Cerebellar nuclear complex (tissue), 1 donor: ENCODE data around the gene LYPD5.

Experiments
- DNase-seq, 2 experiments: peaks; one replicate each; lab custom pipeline; 2025; lab: John Stamatoyannopoulos, UW

LYPD5 gene

GRCh38 chr19:43752287-43752875 lies 49.9 kb downstream of the LYPD5 start:
- DNase-seq, result no peak

- DNase-seq, result no peak
Measured at GRCh38 chr19:43751466-43752220, 50.6 kb downstream of the LYPD5 start.

GRCh38 chr19:43749898-43750297 lies 52.3 kb downstream of the LYPD5 start:
- DNase-seq, result no peak

GRCh38 chr19:43749152-43749551 lies 53.1 kb downstream of the LYPD5 start:
- no peak for DNase-seq

GRCh38 chr19:43748685-43749084 lies 53.6 kb downstream of the LYPD5 start:
- no peak for DNase-seq

- DNase-seq, result no peak
Measured at GRCh38 chr19:43748205-43748594, 54.0 kb downstream of the LYPD5 start.

GRCh38 chr19:43747557-43748204 lies 54.6 kb downstream of the LYPD5 start:
- no peak for DNase-seq
